Mucosa of stomach (tissue), 1 donor: ENCODE results near the gene HCK.
"Not testable (repeated sequence)": the region's sequence is repeated elsewhere in the genome, so short reads cannot be mapped to it uniquely, and the experiment has no call there.

Source experiments
- H3K27me3 ChIP-seq: one replicate; pipeline ENCODE4 v1.7.0; 2013; ENCODE audit warnings: mild to moderate bottlenecking, low read length; ENCODE audit not compliant: control insufficient read depth, insufficient read depth
- H3K36me3 ChIP-seq: one replicate; pipeline ENCODE4 v1.7.0; 2013; ENCODE audit warnings: low read length; ENCODE audit not compliant: control insufficient read depth, insufficient read depth
- H3K4me1 ChIP-seq: one replicate; pipeline ENCODE4 v1.7.0; 2013; ENCODE audit warnings: mild to moderate bottlenecking, low read length; ENCODE audit not compliant: control insufficient read depth, insufficient read depth
- H3K4me3 ChIP-seq: one replicate; pipeline ENCODE4 v1.7.0; 2013; ENCODE audit warnings: low read length
- H3K9ac ChIP-seq: one replicate; pipeline ENCODE4 v1.7.0; 2013; ENCODE audit warnings: mild to moderate bottlenecking, low read length, moderate library complexity
- H3K9me3 ChIP-seq: one replicate; pipeline ENCODE4 v1.7.0; 2013; ENCODE audit warnings: mild to moderate bottlenecking, low read length, moderate library complexity; ENCODE audit not compliant: control insufficient read depth
- donor health status: Pancreatic carcinoma.

Gene HCK

GRCh38 chr20:32113591-32114260, 61.7 kb downstream of the HCK start:
- no peaks in the 10 kb centered on the region for H3K27me3 ChIP-seq

DNA sequence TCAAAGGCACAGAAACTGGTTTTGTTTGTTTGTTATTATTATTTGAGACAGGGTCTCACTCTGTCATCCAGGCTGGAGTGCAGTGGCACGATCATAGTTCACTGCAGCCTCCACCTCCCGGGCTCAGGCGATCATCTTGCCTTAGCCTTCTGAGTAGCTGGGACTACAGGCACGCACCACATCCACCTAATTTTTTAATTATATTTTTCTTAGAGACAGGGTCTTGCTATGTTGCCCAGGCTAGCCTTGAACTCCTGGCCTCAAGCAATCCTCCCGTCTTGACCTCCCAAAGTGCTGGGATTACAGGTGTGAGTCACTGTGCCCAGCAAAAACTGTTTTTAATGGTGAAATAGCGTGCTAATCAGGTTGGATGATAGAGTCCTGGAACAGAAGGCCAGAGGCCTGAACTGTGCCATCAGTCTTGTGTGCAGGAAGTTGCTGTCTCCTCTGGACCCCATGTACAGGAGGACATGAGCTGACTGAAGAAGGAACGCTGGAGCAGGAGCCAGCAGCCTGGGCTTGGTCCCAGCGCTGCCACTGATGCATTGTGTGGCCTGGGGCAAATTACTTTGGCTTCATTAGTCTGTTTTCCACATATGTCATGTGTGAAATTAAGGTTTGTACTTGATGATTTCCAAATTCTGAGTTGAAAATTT, 62.4 kb downstream of the HCK start:
- no peak overlapping the region for H3K9ac ChIP-seq
- no peak overlapping the region for H3K4me3 ChIP-seq
- H3K4me1 ChIP-seq = peaks cover 40% of the 10 kb centered on the region
- H3K9me3 ChIP-seq = no peaks in the 10 kb centered on the region
- no peaks in the 10 kb centered on the region for H3K27me3 ChIP-seq
- no peaks in the 10 kb centered on the region for H3K36me3 ChIP-seq

More at GRCh38 chr20:32113591-32114260, 61.7 kb downstream of the HCK start:
- H3K4me1 ChIP-seq = peaks cover 40% of the 10 kb centered on the region
- no peak overlapping the region for H3K9ac ChIP-seq
- H3K36me3 ChIP-seq = no peaks in the 10 kb centered on the region
- no peak overlapping the region for H3K4me3 ChIP-seq
- H3K9me3 ChIP-seq = no peaks in the 10 kb centered on the region

- no peaks in the 10 kb centered on the region for H3K27me3 ChIP-seq
These were observed 63.2 kb downstream of the HCK start for GRCh38 chr20:32115211-32115767.

GRCh38 chr20:32116079-32116521, 64.1 kb downstream of the HCK start:
- Histone ChIP-seq H3K9ac (no peak overlapping the region), H3K4me1 (peaks cover 28% of the 10 kb centered on the region), H3K27me3 (no peaks in the 10 kb centered on the region), H3K36me3 (no peaks in the 10 kb centered on the region), H3K9me3 (no peaks in the 10 kb centered on the region), H3K4me3 (no peak overlapping the region)

More at GRCh38 chr20:32115211-32115767, 63.2 kb downstream of the HCK start:
- Histone ChIP-seq H3K4me1 (peaks cover 36% of the 10 kb centered on the region), H3K36me3 (no peaks in the 10 kb centered on the region), H3K4me3 (no peak overlapping the region), H3K9me3 (no peaks in the 10 kb centered on the region), H3K9ac (no peak overlapping the region)

- H3K9ac ChIP-seq, H3K9me3 ChIP-seq, H3K36me3 ChIP-seq, H3K4me3 ChIP-seq, H3K27me3 ChIP-seq: not testable (repeated sequence)
- H3K4me1 ChIP-seq = peaks cover 22% of the 10 kb centered on the region
These were observed 64.8 kb downstream of the HCK start for GRCh38 chr20:32116796-32117195.

DNA sequence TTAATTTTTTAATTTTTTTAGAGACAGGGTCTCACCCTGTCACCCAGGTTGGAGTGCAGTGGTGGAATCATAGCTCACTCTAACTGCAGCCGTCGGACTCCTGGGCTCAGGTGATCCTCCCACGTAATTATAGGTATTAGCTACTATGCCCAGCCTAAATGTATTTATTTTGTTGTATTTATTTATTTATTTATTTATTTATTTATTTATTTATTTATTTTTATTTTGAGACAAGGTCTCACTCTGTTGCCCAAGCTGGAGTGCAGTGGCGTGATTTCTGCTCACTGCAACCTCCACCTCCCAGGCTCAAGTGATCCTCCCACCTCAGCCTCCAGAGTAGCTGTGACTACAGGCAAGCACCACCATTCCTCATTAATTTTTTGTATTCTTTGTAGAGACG, 66.4 kb downstream of the HCK start:
- not testable (repeated sequence) for H3K9ac ChIP-seq, H3K27me3 ChIP-seq, H3K4me3 ChIP-seq, H3K36me3 ChIP-seq, H3K4me1 ChIP-seq, H3K9me3 ChIP-seq

DNA sequence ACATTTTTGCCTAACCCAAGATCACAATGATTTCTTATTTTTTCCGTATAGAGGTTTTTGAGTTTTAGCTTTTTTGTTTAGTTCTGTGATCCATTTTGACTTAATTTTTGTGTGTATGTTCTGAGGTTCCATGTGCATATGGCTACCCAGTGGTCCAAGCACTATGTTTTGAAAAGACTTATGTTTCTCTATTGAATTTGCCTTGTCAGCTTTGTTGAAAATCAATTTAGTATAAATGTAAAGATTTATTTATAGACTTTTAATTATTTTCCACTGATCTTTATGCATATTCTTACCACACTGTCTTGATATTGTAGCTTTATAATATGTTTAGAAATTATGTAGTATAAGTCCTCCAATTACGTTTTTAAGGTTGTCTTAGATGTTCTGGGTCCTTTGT, 67.7 kb downstream of the HCK start:
- Histone ChIP-seq H3K27me3 (no peaks in the 10 kb centered on the region), H3K9me3 (no peaks in the 10 kb centered on the region), H3K4me3 (no peak overlapping the region), H3K4me1 (no peaks in the 10 kb centered on the region), H3K36me3 (no peaks in the 10 kb centered on the region), H3K9ac (no peak overlapping the region)

- H3K9ac ChIP-seq, H3K36me3 ChIP-seq, H3K4me3 ChIP-seq, H3K4me1 ChIP-seq, H3K9me3 ChIP-seq, H3K27me3 ChIP-seq: not testable (repeated sequence)
These were observed 69.9 kb downstream of the HCK start for GRCh38 chr20:32121908-32122307.

GRCh38 chr20:32123088-32123487, 71.0 kb downstream of the HCK start:
- no peaks in the 10 kb centered on the region for H3K27me3 ChIP-seq
- H3K9me3 ChIP-seq = no peaks in the 10 kb centered on the region
- H3K4me1 ChIP-seq = no peaks in the 10 kb centered on the region
- H3K4me3 ChIP-seq = no peak overlapping the region
- no peaks in the 10 kb centered on the region for H3K36me3 ChIP-seq
- no peak overlapping the region for H3K9ac ChIP-seq

GRCh38 chr20:32124916-32125454, 72.9 kb downstream of the HCK start:
- Histone ChIP-seq H3K27me3 (no peaks in the 10 kb centered on the region), H3K9ac (no peak overlapping the region), H3K4me1 (no peaks in the 10 kb centered on the region), H3K36me3 (no peaks in the 10 kb centered on the region), H3K9me3 (no peaks in the 10 kb centered on the region), H3K4me3 (no peak overlapping the region)

- Histone ChIP-seq H3K27me3 (no peaks in the 10 kb centered on the region), H3K9ac (no peak overlapping the region), H3K4me3 (no peak overlapping the region), H3K9me3 (no peaks in the 10 kb centered on the region), H3K36me3 (no peaks in the 10 kb centered on the region), H3K4me1 (no peaks in the 10 kb centered on the region)
These were observed 73.5 kb downstream of the HCK start for GRCh38 chr20:32125506-32125905.

GRCh38 chr20:32126919-32127318, 74.9 kb downstream of the HCK start:
- no peaks in the 10 kb centered on the region for H3K27me3 ChIP-seq
- H3K36me3 ChIP-seq = no peaks in the 10 kb centered on the region
- H3K9me3 ChIP-seq = no peaks in the 10 kb centered on the region
- no peaks in the 10 kb centered on the region for H3K4me1 ChIP-seq
- no peak overlapping the region for H3K4me3 ChIP-seq
- H3K9ac ChIP-seq = no peak overlapping the region
